B cell (primary cell): Measurements from ENCODE around the gene COPA. TPM values are rescaled to one million over a fixed set of nuclear protein-coding genes. Genes with fewer than 3 reads are reported as not detected.

Experiments used
- ATAC-seq: fragments of 200-7000 bp; cut with Tn5 transposase; one replicate; pipeline ENCODE4 v1.10.0; 2021; ENCODE audit warnings: low read depth, mild to moderate bottlenecking, moderate number of reproducible peaks, moderate library complexity
- CTCF ChIA-PET: fragments of 350-600 bp; sonication (Branson Sonifier 250); formaldehyde crosslinking; loops from one replicate; lab custom pipeline; 2021; ENCODE audit warnings: antibody characterized with exemption, inconsistent platforms; lab: Charles Lee
- POLR2A ChIA-PET: fragments of 350-600 bp; sonication (Branson Sonifier 250); formaldehyde crosslinking; loops from one replicate; lab custom pipeline; 2021; ENCODE audit warnings: antibody characterized with exemption; lab: Charles Lee
- DNase-seq: peaks from one replicate; pipeline ENCODE4 v3.0.0; 2013
- H2AFZ ChIP-seq: 2 replicates; pipeline ENCODE4 v1.6.1; 2012; ENCODE audit warnings: mild to moderate bottlenecking, low read depth, low read length; ENCODE audit not compliant: insufficient read depth, poor library complexity, severe bottlenecking
- H3K27ac ChIP-seq, 2 donors: 1 replicate in 1 of 2; 2 replicates in 1 of 2; pipeline ENCODE4 v1.5.1; 2012 to 2013; ENCODE audit warnings: low read length in 2 of 2, mild to moderate bottlenecking in 2 of 2, moderate library complexity in 1 of 2
- H3K27me3 ChIP-seq, 4 experiments: fragments of 200-600 bp in 1 of 4; sonication (generic) in 1 of 4; replicated peaks in 1 of 4; 1 replicate in 2 of 4; 2 replicates in 2 of 4; pipeline versions ENCODE4 v1.6.1 to v1.7.0; 2013 to 2016; ENCODE audit warnings: low read length in 3 of 4, mild to moderate bottlenecking in 2 of 4, mixed read lengths in 1 of 4, moderate library complexity in 1 of 4; ENCODE audit not compliant: insufficient read depth in 4 of 4, control insufficient read depth in 3 of 4; ENCODE audit errors: control extremely low read depth in 1 of 4
- H3K36me3 ChIP-seq, 2 experiments: replicated peaks in 1 of 2; 1 replicate in 1 of 2; 2 replicates in 1 of 2; pipeline versions ENCODE4 v1.6.1 to v1.7.1; 2013; ENCODE audit warnings: low read length in 1 of 2; ENCODE audit not compliant: insufficient read depth in 2 of 2, control insufficient read depth in 1 of 2; ENCODE audit errors: control extremely low read depth in 1 of 2, extremely low read depth in 1 of 2
- H3K4me1 ChIP-seq, 2 donors: fragments of 200-600 bp in 1 of 2; sonication (generic) in 1 of 2; 1 replicate in 1 of 2; 2 replicates in 1 of 2; pipeline versions ENCODE4 v1.5.1 to v1.6.1; 2013 to 2017; ENCODE audit warnings: low read length in 2 of 2; ENCODE audit not compliant: control insufficient read depth in 2 of 2, insufficient read depth in 2 of 2
- H3K4me2 ChIP-seq: replicated peaks from 2 replicates; pipeline ENCODE3; 2012; ENCODE audit warnings: mild to moderate bottlenecking, low read depth, low read length; ENCODE audit not compliant: poor library complexity, severe bottlenecking
- H3K4me3 ChIP-seq, 5 experiments: fragments of 200-600 bp in 1 of 5; sonication (generic) in 1 of 5; 1 replicate in 3 of 5; 2 replicates in 2 of 5; pipeline versions ENCODE4 v1.5.1 to v1.7.0; 2011 to 2016; ENCODE audit warnings: low read length in 4 of 5, mild to moderate bottlenecking in 4 of 5, low read depth in 2 of 5, control low read depth in 1 of 5, moderate library complexity in 1 of 5; ENCODE audit not compliant: insufficient read depth in 1 of 5; ENCODE audit errors: control extremely low read depth in 1 of 5, extremely low read depth in 1 of 5
- H3K79me2 ChIP-seq: fragments of 200-600 bp; sonication (generic); one replicate; pipeline ENCODE4 v1.6.0; 2016; ENCODE audit warnings: low read length; ENCODE audit not compliant: control insufficient read depth, insufficient read depth
- H3K9ac ChIP-seq: fragments of 200-600 bp; sonication (generic); 2 replicates; pipeline ENCODE4 v1.6.1; 2017; ENCODE audit warnings: mild to moderate bottlenecking, low read length, moderate library complexity
- H3K9me3 ChIP-seq, 3 donors: one replicate each; pipeline versions ENCODE4 v1.6.1 to v1.7.1; 2013; ENCODE audit warnings: low read length in 2 of 3; ENCODE audit not compliant: control insufficient read depth in 2 of 3, insufficient read depth in 1 of 3; ENCODE audit errors: control extremely low read depth in 1 of 3
- H4K20me1 ChIP-seq: 2 replicates; pipeline ENCODE4 v1.6.0; 2012; ENCODE audit warnings: mild to moderate bottlenecking, low read length; ENCODE audit not compliant: insufficient read depth, control insufficient read depth, poor library complexity, severe bottlenecking
- H3K27ac Mint-ChIP-seq: one replicate; pipeline ENCODE4 v1.8.0; 2021; ENCODE audit warnings: mixed read lengths
- H3K27me3 Mint-ChIP-seq: one replicate; pipeline ENCODE4 v1.8.0; 2021; ENCODE audit warnings: mixed read lengths
- H3K4me1 Mint-ChIP-seq: one replicate; pipeline ENCODE4 v1.8.0; 2021; ENCODE audit warnings: mixed read lengths
- H3K4me3 Mint-ChIP-seq: one replicate; pipeline ENCODE4 v1.8.0; 2021; ENCODE audit warnings: mixed read lengths
- H3K9me3 Mint-ChIP-seq: one replicate; pipeline ENCODE4 v1.8.0; 2022; ENCODE audit warnings: mixed read lengths; ENCODE audit not compliant: insufficient read depth
- CTCF ChIP-seq: fragments of 200-600 bp; IDR thresholded peaks from one replicate; pipeline ENCODE4 v1.8.0; 2022; ENCODE audit warnings: antibody characterized with exemption, mild to moderate bottlenecking
- EZH2 ChIP-seq: IDR thresholded peaks from 2 replicates; pipeline ENCODE4 v1.6.1; 2012; ENCODE audit warnings: borderline replicate concordance, low read depth, mild to moderate bottlenecking, moderate library complexity, low read length; ENCODE audit not compliant: insufficient read depth, poor library complexity, severe bottlenecking
- whole genome bisulfite sequencing: methylation state at CpG from one replicate; pipeline ENCODE4 v1.1.5; 2013; ENCODE audit warnings: missing lambda C conversion rate; ENCODE audit not compliant: insufficient coverage; 5-methylcytosine and 5-hydroxymethylcytosine counted together
- intact Hi-C: fragments of 100-400 bp; cut with micrococcal nuclease; formaldehyde crosslinking; loops from one replicate; pipeline ENCODE4 v1.10.0; 2022
- polyA plus RNA-seq: library from polyadenylated mRNA; depleted of rRNA; stranded (reverse); fragments of >200 nt; gene quantifications from 2 replicates; pipeline ENCODE4 v1.2.3, GENCODE V29; 2012
- total RNA-seq, 2 donors: library from RNA; stranded (reverse); fragments of 120-200 nt in 1 of 2; gene quantifications; 1 replicate in 1 of 2; 2 replicates in 1 of 2; pipeline versions ENCODE4 v1.2.3 to v1.2.4, GENCODE V29; 2013 to 2022

The COPA gene
- total and polyA plus RNA-seq, 2 donors (not counting 1 experiment from before 2014, with no cell fraction given): 39.1 to 168 TPM

DNA sequence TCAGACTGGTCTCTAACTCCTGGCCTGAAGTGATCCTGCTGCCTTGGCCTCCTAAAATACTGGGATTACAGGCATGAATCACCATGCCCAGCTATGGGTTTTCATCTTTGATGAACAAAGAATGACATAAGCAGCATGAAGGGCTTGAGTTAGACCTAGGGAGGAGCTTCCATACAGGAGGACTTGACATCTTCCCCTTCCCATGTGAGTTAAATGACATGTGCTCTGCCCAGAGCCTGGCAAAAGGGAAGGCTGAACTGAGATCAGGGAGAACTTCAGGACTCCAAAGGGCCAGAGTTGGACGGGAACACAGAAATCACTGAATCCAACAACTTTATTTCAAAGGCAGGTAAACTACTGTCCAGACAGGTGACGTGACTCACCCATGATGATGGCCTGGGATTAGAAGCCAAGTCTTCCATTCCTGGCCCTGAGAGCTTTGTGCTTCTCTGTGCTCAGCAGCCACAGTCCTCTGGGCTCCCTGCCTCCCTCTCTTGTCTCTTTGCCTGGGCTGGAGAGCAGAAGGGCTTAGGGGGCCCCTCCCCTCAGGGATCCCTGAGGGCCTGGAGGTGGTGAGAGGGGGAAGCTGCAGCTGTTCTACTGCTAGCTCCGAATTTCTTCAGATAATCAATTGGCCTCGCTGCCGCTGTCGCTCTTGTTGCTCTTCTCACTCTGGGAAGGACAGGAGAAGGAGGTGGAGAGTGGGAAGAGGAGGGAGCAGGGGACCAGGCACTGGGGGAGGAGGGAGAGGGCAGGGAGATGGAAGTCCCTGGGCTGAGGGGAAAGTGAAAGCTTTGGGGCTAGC, 31.5 kb upstream of the COPA start:
- Mint-ChIP-seq H3K9me3 (no peaks in the 10 kb centered on the region), H3K4me3 (no peak overlapping the region), H3K27me3 (no peaks in the 10 kb centered on the region), H3K27ac (peak overlapping the region; percentile 63), H3K4me1 (peaks cover 24% of the 10 kb centered on the region)
- ChIA-PET CTCF (interaction anchor here (0.8 to 7.8 kb wide), 10 partner anchors 11 to 367 kb away, joined by 3 to 79 read pairs (median 18); no protein-coding TSS in a partner anchor), POLR2A (no interaction called here)
- Histone ChIP-seq H3K27ac (no peak overlapping the region), H3K9ac (no peak overlapping the region), H3K9me3 (no peaks in the 10 kb centered on the region), H3K4me1 (peaks cover 19 to 23% of the 10 kb centered on the region in 2 donors), H3K27me3 (no peaks in the 10 kb centered on the region), H3K4me2 (no peak overlapping the region), H3K4me3 (no peak overlapping the region), H3K36me3 (no peaks in the 10 kb centered on the region), H4K20me1 (no peaks in the 10 kb centered on the region), H3K79me2 (no peaks in the 10 kb centered on the region), H2AFZ (no peak overlapping the region)
- ATAC-seq: no peak
- intact Hi-C loops: loop anchor here (5.0 kb wide), 1 partner anchor 32 kb away; the partner anchor contains the start of genes COPA and NCSTN
- no peak for DNase-seq
- WGBS: 74% methylated on average over 6 of the region's 6 CpGs
- TF ChIP-seq CTCF (no peak), EZH2 (no peak)

DNA sequence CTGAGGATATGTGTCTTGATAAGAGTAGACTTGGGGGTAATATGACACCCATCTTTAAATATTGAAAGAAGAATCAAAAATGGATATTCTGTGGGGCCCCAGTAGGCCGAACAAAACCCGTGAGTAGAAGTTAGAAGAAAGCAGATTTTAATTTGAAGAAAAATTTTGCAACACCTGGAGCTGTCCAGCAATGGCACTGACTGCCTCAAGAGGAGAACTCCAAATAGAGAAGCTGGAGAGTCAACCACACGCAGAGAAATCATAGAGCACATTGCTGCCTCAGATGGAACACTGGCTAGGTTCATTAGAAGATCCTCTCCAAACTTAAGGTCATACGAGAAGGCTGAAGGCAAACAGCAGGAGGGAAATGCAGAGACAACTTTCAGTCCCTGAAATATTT, 30.6 kb upstream of the COPA start:
- no peak for DNase-seq
- no peaks in the 10 kb centered on the region for H3K27me3 ChIP-seq
- peaks cover 19 to 23% of the 10 kb centered on the region in 2 donors for H3K4me1 ChIP-seq
- no peak for ATAC-seq
- Mint-ChIP-seq H3K27me3 (no peaks in the 10 kb centered on the region), H3K4me3 (no peak overlapping the region), H3K4me1 (peaks cover 24% of the 10 kb centered on the region), H3K9me3 (no peaks in the 10 kb centered on the region), H3K27ac (no peak overlapping the region)
- no peak overlapping the region for H3K27ac ChIP-seq
- no peaks in the 10 kb centered on the region for H3K9me3 ChIP-seq
- H2AFZ ChIP-seq: no peak overlapping the region
- H3K4me2 ChIP-seq: no peak overlapping the region
- no peak overlapping the region for H3K4me3 ChIP-seq
- no peaks in the 10 kb centered on the region for H3K79me2 ChIP-seq
- 94% methylated on average over 2 of the region's 4 CpGs for WGBS
- TF ChIP-seq CTCF (no peak), EZH2 (no peak)
- POLR2A ChIA-PET: interaction anchor here (0.7 kb wide), 1 partner anchor 302 kb away, joined by 3 read pairs; no protein-coding TSS in a partner anchor
- H3K36me3 ChIP-seq: no peaks in the 10 kb centered on the region
- intact Hi-C loops: no loop called here
- H3K9ac ChIP-seq: no peak overlapping the region
- CTCF ChIA-PET: interaction anchor here (0.6 to 7.8 kb wide), 9 partner anchors 16 to 366 kb away, joined by 3 to 79 read pairs (median 7); no protein-coding TSS in a partner anchor
- H4K20me1 ChIP-seq: no peaks in the 10 kb centered on the region
